NCI-H1436 treated with DMSO at 0.1 percent for 48 hours (cell line): Measurements from ENCODE around the gene CSRP3.
"Not testable (repeated sequence)": the region's sequence is repeated elsewhere in the genome, so short reads cannot be mapped to it uniquely, and the experiment has no call there.

Source experiments
- DNase-seq: peaks from one replicate; lab custom pipeline; 2025; lab: John Stamatoyannopoulos, UW

Gene CSRP3

DNA sequence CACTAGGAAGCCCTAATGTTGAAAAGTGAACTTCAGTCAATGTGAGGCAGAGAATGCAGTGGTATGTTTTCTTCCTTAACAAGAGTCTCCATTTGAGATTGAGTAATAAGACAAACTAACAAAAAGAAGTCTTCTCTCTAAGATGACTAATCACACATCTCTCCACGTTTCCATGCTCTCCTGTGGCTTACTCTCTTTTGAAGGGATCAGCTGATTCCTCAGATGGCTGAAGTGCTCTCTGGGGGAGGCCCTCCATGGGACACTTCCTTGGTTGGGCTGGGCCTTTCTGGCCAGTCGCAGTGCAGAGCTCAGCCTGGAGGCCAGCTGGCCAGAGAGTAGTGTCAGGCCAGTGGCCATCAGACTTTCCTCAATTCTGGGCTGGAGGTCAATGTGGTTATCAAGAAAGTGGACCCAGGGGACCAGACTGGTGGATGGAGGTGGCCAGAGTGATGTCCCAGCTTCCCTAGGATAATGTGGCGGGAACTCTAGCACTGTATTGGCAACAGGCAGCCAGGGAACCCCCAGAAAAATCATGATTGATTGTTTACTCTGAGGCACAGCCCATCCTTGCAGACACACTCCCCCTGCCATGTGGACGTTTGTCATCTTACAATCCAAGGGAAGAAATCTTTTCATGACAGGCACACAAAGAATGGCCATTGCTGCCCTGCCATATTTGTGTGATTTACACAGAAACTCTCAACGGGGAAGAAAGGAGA lies 14.5 kb downstream of the CSRP3 start:
- DNase-seq: no peak

DNA sequence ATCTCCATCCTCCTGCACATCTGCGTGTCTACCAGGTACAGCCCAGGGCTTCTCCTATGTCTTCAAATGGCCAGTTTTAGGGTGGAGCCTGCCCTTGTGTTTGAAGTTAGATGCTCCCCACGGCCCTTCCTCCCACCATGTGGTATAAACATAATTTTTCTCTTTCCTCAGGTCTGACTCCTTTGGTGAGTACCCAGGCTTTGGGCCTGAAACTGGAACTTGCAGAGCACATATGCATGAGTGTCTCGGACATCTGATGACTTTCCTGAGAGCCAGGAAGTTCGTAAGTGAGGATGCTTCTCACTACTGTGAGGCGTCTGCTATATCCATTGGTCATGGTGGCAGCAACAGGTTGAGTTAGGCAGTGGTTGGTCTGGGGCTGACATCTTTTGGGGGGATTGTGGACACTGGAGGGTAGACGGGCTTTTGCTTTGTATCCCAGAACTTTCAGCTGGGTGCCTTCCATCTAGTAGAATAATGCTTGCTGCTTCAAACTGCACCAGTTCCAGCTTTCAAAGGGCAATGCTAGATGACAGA lies 16.2 kb downstream of the CSRP3 start:
- DNase-seq: no peak

DNA sequence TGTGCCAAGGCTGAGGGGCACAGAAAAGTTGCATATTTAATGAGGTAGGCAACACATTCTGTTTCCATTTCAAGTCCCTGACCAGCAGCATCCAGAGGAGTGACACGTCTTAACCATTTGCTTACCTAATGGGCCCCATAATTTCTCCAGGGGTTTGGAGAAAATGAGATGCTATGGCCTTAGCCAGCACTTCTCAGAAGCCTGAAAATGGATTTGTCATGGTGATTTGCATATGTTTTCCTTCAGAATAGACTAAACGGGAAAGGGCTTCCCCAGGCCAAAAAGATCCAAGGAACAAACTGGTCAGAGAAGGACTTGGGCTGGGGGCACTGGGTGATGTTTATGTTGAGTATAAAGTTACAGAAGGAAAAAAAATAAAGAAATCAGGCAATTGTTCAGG lies 16.7 kb downstream of the CSRP3 start:
- no peak for DNase-seq

DNA sequence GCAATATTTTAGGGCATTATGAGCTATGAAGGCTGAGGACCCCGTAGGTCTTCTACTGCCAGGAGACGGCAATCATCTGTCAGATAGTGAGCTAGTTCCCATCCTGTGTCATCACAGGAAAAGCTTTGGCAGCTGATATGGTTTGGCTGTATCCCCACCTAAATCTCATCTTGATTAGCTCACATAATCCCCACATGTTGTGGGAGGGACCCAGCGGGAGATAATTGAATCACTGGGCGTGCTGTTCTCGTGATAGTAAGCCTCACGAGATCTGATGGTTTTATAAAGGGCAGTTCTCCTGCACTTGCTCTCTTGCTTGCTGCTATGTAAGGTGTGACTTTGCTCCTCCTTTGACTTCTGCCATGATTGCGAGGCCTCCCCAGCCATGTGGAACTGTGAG lies 18.1 kb downstream of the CSRP3 start:
- no peak for DNase-seq

DNA sequence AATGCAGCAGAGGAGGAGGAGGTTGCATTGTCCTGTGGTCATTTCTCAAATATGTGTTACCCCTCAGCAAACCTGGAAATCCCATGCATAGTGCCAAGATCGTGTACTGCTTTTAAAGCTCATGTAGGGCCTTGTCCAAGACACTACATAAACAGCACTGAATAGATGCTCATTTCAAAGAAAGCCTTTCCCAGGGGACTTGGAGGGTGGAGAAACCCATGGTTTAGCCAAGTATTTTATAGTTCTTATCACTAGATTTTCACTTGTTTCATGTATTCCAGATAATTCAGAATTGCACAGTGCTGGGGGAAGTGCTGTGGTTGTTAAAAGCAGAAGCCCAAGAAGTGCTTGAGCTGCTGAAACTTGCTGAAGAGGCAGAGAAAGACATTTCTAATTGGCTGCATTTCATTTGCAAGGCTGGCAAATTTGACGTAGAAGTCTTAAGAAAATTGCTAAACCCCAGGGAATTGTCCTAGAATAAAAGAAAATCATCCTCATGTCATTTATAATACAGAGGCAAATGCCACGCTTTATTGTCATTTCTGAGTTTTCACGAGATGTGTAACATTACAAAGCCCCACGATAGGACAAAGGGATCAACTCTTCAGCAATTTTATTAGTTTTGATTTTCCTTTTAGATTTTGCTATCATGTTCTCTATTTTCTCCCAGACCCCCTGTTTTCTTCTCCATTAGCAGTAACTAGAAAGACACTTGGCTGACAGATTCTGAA lies 20.1 kb downstream of the CSRP3 start:
- DNase-seq: no peak

DNA sequence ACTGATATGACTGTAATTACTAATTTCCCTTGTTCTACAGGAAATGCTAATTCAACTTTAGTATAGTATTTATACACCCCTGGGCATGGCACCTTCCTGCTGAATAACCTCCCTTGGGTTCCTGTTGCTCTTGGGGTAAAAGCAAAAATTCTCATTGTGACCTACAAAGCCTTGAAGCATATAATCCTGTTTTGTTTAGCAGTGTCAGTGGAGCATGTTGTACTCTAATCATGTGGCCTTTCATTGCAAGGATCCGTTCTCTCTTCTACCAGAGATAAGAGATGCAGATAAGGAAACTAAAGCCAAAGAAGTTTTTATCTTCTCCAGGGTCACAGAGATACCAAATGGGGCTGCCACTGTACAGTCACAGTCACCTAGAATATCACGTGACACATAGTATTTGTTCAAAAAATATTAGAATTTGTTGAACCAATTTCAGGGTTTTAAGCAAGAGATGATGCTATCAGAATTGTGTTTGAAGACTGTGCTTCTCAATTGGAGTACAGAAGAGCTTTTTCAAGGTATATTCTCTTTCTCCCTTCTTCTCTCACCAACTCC lies 25.1 kb downstream of the CSRP3 start:
- DNase-seq: no peak

DNA sequence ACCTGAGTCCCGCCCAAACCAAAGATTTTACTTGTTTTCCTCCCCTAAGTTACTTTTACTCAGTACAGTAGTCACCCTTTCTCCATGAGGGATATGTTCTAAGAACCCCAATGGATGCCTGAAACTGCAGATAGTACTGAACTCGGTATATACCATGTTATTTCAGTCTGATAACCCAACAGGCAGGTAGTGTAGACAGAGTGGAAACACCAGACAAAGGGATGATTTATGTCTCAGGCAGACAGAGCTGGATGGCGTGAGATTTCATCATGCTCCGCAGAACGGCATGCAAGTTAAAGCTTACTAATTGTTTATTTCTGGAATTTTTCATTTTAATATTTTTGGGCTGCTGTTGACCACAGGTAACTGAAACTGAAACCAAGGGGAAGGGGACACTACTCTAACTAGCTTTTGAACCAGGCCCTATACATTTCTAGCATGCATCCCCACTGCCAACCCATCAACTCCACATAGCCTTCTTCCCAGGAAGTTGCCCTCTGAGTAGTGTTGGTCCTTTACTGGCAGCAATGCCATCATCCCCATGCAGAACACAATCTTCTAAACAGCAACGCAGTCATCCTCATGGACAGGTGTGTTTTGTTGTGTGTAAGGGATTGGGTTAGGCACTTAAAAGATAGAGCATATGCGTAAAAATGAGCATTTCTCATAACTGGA lies 27.7 kb downstream of the CSRP3 start:
- DNase-seq: no peak

DNA sequence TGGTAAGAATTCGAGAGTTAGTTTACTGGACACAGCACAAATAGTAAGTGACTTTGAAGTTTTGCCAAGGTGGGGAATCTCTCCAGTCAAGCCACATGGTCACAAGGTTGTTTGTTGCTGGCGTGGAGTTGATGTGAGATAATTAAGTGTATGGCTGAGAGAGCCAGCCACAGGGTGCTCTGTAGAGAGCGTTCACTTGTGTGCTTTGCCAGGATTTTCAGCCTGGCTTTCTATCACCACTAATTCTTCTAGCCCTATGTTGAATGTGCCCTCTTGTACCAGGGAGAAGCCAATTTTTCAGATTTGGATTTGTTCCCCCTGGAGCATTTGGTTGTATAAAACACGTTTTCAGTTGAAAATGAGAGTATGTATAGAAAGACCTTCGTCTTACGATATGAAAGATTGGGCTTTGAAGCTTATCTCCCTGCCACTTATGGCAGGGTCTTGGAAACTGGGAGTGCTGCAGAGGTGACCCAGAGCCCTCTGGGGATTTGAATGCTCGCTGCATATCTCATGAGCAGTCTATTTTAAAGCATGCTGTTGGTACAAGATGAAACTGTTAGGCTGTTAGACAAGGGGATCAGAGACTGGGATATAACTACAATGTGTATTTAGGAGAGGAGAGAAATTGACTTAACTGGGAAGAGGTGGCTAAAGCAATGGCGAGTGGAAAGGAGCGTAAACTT lies 28.6 kb downstream of the CSRP3 start:
- no peak for DNase-seq

DNA sequence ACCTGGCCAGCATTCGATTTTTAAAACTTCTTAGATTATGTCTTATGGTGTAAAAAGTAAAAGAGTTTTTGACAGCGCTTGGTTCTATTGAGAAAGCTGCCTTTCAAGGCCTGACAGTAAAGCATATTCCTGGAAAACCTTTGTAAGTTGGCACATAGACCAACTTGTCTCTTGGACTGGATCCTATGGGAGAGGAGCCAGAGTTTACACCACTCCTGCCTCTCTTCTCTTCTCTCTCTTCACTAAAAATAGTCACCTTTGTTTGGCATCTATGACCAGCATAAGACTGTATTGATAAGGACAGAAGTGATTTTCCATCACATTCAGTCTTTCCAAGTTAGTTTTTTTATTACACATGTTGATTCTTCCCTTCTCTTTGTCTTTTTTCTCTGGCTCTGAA lies 33.7 kb downstream of the CSRP3 start:
- DNase-seq: no peak

DNA sequence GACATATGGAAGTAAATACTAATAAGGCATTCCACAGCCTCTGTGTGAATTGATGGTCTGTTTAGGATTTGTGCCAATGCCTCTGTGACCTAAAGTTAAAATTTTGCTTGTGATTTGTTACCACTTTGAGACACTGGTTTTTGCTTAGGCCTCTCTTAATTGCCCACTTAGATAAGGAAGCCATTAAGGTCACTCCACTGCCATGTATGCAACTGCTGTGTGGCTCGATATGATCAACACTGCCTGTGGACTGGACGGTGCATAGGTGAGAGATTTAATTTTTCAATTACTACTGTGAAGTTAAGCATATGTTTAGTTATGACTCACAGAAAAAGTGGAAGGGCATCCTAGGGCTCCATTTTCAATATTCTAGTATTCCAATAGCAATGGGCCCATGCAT lies 36.9 kb downstream of the CSRP3 start:
- no peak for DNase-seq

DNA sequence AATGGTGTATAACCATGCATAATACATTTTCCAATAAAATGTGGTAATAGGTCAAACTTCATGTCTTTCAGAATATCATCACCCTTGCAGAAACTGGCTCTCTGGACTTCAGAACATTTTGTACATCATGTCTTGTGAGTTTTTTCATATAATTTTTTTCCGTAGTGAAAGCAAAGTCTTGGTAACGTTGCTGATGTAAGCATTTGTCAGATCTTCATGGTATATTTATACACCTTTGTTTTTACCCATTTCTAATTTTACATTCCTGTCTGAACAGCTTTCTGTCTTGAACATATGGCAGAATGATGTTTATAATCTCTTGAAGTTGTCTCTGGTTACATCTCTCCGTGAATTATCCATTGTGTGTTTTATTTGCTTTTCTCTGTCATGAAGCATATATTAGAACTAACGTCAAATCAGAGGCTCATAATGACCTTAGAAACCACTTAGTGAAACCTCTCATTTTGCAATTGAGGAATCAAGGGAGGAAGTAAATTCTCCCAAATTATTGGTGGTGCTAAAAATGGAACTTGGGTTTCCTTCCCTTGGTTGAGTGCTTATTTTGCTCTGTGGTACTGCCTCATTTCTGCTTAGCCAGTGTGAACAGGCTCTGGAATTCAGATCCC lies 37.4 kb downstream of the CSRP3 start:
- DNase-seq: peak; percentile 37

DNA sequence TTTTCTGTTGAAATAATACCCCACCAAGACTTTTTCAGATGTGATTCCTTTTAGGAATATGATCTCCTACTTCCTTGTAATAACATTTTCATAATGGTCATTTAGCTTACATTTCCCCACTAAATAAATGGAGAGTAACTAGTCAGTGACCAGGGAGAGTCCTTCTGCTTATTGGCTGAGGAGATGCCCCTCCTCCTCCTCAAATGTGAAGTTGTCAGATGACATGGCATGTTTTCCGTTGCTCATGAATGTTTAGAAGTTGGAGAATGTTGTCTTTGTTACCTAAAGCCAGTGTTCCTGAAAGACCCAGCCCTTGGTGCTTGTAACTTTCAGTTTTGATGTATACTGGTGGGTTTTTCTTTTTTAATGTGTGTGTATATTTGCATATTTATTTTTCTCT lies 38.2 kb downstream of the CSRP3 start:
- DNase-seq: no peak

DNA sequence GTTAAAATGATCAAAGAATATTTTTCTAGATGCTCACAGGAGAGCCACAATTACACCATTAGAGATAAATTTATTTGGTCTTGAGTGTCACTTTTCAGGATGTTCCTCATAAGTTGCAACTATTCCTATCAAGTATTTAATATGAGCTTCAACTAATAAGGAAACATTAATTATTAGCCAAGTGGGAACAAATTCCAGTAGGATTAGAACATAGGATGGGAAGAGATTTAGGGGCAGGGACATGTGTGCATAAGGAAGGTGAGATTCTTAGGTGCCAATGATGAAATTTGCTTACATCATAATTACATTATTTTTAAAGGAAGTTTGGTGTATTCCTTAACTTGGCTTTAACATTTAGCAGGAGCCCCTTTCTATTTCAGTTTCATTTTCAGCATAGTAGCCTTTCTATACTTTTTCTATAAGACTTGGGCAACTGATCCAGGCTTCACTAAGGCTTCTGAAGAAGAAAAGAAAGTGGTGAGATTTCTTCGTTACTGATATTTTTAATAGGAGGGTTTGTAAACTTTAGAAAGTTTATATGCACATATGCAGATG lies 38.8 kb downstream of the CSRP3 start:
- DNase-seq: no peak

DNA sequence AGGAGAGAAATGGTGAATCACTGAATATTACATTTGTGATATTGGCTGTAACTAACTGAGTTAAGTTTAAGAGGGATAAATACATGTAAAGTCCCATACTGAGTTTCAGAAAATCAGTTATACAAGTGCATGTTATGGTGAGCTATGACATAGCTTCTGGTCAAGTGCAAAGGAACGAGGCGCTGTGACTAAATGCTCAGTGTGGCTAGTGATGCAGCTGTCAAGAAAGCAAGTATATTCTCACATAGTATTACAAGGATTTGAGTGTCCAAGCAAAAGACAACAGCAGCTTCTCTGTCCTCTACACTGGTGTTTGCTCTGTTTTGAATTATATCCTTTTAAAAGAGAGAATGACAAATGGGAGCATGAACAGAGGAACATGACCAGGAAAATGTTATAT lies 40.1 kb downstream of the CSRP3 start:
- no peak for DNase-seq

DNA sequence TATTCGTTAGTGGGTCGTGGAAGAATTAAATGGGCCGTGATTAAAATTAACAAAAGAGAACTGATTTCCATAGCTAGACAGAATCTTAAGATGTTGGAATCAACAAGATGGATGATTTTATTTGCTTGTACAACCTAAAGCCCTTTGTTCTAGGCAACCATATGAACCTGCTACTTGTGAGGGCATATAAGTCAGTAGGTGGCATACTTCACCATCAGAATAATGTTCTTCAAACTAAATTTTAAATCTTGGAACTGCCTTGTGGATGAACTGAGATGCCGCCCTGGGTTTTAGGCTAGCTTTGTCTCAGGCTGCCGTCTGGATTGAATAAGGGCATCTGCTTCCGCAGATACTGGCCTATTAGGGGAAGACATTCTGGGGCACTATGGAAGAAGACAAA lies 40.9 kb downstream of the CSRP3 start:
- DNase-seq: no peak

DNA sequence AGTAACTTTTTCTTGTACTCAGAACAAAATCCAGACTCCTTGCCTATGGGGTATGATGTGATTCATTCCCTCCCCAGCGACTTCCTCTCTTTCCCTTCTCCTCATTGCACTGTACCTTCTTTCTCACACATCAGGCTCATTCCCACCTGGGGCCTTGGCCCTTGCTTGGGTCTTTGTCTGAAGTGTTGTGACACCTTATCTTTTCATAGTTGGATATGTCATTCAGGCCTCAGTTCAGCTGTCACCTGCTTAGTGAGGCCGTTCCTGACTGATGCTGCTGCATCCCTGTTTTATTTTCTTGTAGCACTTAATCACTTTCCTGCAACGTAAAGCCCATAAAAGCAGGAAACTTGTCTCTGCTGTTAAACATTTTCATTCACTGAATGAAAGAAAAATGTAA lies 44.9 kb downstream of the CSRP3 start:
- no peak for DNase-seq

DNA sequence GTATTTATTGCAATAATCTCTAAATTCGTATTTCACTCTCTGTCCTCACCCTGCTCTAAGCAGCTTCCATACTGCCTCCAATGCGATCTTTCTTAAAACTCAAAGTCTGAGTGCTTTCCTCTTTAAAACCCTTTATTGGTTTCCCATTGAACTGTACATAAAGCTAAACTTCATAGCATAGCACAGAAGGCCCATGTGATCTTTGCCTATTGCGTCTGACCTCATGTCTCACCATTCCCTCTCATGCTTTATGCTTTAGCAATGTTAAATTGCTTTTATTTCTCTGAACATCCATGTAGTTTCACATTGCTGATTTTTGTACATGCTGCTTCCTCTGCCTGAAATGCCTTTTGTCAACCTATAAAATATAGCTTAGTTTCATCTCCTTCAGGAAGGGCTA lies 56.5 kb downstream of the CSRP3 start:
- no peak for DNase-seq

DNA sequence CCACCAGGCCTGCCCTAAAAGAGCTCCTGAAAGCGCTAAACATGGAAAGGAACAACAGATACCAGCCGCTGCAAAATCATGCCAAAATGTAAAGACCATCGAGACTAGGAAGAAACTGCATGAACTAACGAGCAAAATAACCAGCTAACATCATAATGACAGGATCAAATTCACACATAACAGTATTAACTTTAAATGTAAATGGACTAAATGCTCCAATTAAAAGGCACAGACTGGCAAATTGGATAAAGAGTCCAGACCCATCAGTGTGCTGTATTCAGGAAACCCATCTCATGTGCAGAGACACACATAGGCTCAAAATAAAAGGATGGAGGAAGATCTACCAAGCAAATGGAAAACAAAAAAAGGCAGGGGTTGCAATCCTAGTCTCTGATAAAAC lies 64.9 kb downstream of the CSRP3 start:
- not testable (repeated sequence) for DNase-seq

DNA sequence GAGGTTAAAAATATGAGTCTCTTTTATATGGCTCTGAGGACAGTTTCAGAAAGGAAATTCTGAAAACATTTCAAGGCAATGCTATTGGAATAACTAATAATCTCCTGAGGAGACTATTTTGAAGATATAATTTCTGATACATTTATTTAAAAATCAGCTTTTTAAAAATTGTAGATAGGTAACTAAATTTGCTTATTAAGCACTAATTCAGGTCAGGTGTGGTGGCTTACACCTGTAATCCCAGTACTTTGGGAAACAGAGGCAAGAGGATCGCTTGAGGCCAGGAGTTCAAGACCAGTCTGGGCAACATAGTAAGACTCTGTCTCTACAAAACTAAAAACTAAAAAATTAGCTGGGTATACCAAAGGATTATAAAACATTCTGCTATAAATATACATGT lies 67.8 kb downstream of the CSRP3 start:
- no peak for DNase-seq
